Mucosa of rectum (tissue), 2 donors: Measurements from ENCODE around the gene ARAF.

Experiments
- H3K27ac ChIP-seq, 2 donors: one replicate each; pipeline ENCODE4 v1.7.0; 2013; ENCODE audit warnings: inconsistent platforms in 2 of 2, low read depth in 2 of 2, low read length in 2 of 2
- H3K27me3 ChIP-seq, 2 donors: one replicate each; pipeline ENCODE4 v1.7.0; 2013; ENCODE audit warnings: low read length in 2 of 2; ENCODE audit not compliant: control insufficient read depth in 2 of 2, insufficient read depth in 2 of 2
- H3K36me3 ChIP-seq, 2 donors: one replicate each; pipeline ENCODE4 v1.7.0; 2013; ENCODE audit warnings: low read length in 2 of 2; ENCODE audit not compliant: control insufficient read depth in 2 of 2, insufficient read depth in 2 of 2
- H3K4me1 ChIP-seq, 2 donors: one replicate each; pipeline ENCODE4 v1.7.0; 2013; ENCODE audit warnings: low read length in 2 of 2, mild to moderate bottlenecking in 1 of 2; ENCODE audit not compliant: control insufficient read depth in 2 of 2, insufficient read depth in 2 of 2
- H3K4me3 ChIP-seq, 2 donors: one replicate each; pipeline ENCODE4 v1.7.0; 2013; ENCODE audit warnings: low read length in 2 of 2
- H3K9ac ChIP-seq, 2 donors: one replicate each; pipeline ENCODE4 v1.7.0; 2013; ENCODE audit warnings: low read length in 2 of 2, low read depth in 1 of 2, mild to moderate bottlenecking in 1 of 2
- H3K9me3 ChIP-seq, 2 donors: one replicate each; pipeline ENCODE4 v1.7.0; 2013; ENCODE audit warnings: low read length in 2 of 2; ENCODE audit not compliant: control insufficient read depth in 2 of 2
- donor health status: healthy.
- donor health status: Normal muscosa, but diverticular disease.

ARAF gene

DNA sequence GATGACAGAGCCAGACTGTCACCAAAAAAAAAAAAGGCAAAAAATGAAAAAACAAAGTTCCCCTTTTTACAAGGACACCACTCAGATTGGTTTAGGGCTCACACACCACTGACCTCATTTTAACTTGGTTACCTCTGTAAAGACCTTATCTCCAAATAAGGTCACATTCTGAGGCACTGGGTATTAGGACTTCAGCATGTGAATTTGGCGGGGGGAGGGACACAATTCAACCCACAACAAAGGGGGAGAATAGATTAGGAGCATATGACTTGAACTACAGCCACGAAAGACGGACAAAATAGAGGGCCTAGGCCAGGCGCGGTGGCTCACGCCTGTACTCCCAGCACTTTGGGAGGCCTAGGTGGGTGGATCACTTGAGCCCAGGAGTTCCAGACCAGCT is 31.0 kb upstream of the ARAF start:
- Histone ChIP-seq H3K27me3 (no peaks in the 10 kb centered on the region), H3K4me1 (no peaks in the 10 kb centered on the region), H3K9ac (no peak overlapping the region), H3K27ac (no peak overlapping the region), H3K4me3 (no peak overlapping the region), H3K36me3 (no peaks in the 10 kb centered on the region), H3K9me3 (no peaks in the 10 kb centered on the region)

DNA sequence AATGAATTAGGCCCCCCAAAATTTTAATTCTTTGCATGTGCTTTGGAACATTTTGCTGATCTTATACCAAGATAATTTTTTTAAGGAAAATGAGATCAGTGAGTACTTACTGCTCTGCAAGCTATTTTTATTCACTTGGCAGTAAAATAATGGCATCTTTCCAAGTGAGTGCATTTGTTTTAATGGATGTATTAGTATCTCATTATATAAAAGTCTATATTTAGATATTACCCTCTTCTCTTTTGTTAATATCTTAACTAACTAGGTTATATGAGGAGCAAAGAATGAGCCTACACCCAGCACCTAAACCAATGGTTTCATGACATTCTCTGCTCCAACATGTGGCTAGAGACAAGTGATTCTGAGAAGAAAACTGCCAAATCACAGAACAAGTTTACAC is 21.1 kb upstream of the ARAF start:
- H3K27me3 ChIP-seq, result peaks cover 0 to 2% of the 10 kb centered on the region in 2 donors
- no peak overlapping the region for H3K27ac ChIP-seq
- no peaks in the 10 kb centered on the region for H3K36me3 ChIP-seq
- H3K9ac ChIP-seq, result no peak overlapping the region
- no peaks in the 10 kb centered on the region for H3K4me1 ChIP-seq
- H3K9me3 ChIP-seq, result no peaks in the 10 kb centered on the region
- H3K4me3 ChIP-seq, result no peak overlapping the region

DNA sequence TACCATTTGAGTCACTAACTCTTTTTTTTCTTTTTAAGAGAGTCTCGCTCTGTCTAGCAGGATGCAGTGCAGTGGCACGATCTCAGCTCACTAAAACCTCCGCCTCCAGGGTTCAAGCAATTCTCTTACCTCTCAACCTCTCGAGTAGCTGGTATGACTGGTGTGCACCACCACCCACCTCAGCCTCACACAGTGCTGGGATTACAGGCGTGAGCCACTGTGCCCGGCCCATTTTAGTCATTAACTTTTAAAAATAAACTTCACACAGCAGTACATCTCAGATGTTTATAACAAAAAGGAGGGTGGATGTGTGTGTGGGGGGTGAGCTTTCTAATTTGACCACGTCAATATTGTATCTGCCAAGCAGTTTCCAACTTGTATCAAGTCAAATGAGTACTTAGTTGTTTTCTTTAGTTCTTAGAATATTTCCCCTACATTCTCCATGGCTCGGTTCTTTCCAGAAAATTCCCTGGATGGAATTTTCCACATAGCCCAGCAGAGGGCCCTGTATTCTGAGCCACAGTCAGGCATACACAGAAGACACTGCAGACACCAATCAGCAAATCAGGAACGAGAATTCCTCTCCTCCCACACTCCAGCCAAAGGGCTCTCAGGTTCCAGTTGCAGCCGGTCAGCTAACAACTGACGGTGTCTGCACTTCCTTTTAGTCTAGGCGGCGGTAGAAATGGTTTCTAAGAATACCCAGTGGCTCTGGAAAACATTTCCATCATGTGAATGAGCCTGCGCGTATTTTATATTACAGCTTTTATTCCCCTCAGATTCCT is 20.1 kb upstream of the ARAF start:
- peak overlapping the region in 1 of 2 donors; percentile 1 for H3K9ac ChIP-seq
- H3K27me3 ChIP-seq, result peaks cover 0 to 2% of the 10 kb centered on the region in 2 donors
- H3K4me1 ChIP-seq, result no peaks in the 10 kb centered on the region
- H3K9me3 ChIP-seq, result no peaks in the 10 kb centered on the region
- no peaks in the 10 kb centered on the region for H3K36me3 ChIP-seq
- no peak overlapping the region for H3K4me3 ChIP-seq
- H3K27ac ChIP-seq, result peak overlapping the region; percentile 43 to 63

GRCh38 chrX:47543496-47543895 is 17.5 kb upstream of the ARAF start:
- no peaks in the 10 kb centered on the region for H3K4me1 ChIP-seq
- no peak overlapping the region for H3K9ac ChIP-seq
- no peaks in the 10 kb centered on the region for H3K36me3 ChIP-seq
- no peak overlapping the region for H3K27ac ChIP-seq
- H3K27me3 ChIP-seq, result peaks cover 0 to 4% of the 10 kb centered on the region in 2 donors
- no peaks in the 10 kb centered on the region for H3K9me3 ChIP-seq
- no peak overlapping the region for H3K4me3 ChIP-seq

DNA sequence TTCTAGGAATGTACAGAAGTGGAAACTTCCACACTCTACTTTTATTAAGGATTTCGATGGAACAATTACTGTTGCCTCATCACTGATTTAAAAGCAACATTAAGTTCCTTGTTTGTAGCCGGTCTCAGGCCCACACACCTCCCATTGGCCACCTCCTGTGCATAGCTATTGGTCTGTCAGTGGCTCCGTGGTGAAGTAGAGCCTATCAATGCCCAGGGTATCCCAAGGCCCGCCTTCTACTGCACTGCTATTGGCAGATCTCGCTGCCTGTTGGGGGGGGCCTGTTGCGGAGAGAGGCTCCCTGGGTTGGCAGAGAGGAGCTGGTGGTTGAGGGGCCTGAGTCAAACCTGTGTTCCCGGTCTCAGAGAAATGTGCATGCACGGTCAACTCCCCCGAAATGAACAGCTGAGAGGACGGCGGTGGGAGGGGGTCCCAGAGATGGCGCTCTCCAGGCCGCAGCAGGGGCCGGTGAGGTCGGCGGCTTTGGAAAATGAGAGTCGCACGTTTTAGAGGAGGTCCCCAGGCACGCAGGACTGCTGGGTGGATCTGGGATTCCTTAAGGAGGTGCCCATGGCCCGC is 4.9 kb upstream of the ARAF start:
- peaks cover 0 to 14% of the 10 kb centered on the region in 2 donors for H3K4me1 ChIP-seq
- no peaks in the 10 kb centered on the region for H3K36me3 ChIP-seq
- peak overlapping the region; percentile 57 to 74 for H3K4me3 ChIP-seq
- no peaks in the 10 kb centered on the region for H3K27me3 ChIP-seq
- peak overlapping the region; percentile 70 to 84 for H3K27ac ChIP-seq
- peak overlapping the region; percentile 63 to 84 for H3K9ac ChIP-seq
- no peaks in the 10 kb centered on the region for H3K9me3 ChIP-seq

GRCh38 chrX:47558436-47558835 is 2.6 kb upstream of the ARAF start:
- Histone ChIP-seq H3K4me1 (peaks cover 7 to 17% of the 10 kb centered on the region in 2 donors), H3K27me3 (no peaks in the 10 kb centered on the region), H3K9me3 (no peaks in the 10 kb centered on the region), H3K4me3 (no peak overlapping the region), H3K36me3 (peaks cover 6 to 7% of the 10 kb centered on the region in 2 donors), H3K27ac (peak overlapping the region; percentile 32 to 70), H3K9ac (no peak overlapping the region)

DNA sequence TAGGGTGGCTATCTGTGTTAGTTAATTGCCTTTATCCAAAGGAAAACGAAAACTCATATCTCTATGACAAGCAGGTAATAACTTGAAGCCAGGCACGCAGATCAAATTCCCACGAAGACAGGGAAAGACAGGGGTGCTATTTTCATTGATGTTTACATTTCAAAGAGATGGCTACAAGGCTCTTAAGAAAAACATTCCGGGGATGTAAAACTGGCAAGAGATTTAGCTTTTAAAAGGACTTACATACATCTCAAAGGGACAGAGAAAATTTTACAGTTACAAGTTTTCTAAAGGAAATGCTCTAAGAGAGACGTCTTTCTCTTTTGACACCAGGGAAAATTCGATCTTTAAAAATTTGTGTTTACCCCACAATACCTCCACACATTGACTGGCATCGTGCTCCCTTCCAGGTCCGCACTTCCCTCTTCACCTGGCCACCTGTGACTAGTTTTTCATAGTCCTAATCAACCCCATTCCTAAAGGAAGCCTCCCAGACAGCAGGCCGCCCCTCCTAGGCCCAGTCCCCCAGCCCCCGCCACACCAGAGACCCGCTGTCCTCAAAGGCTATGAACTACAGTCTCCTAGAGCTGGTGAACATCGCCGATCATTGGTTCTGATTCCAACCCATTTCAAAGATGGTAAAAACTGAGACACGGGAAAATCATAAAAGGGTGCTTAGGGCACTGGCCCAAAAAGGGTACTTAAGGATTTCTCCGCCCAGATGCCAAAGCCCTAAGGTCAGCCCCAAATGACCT is 649 bp upstream of the ARAF start:
- Histone ChIP-seq H3K9ac (peak overlapping the region; percentile 64 to 70), H3K4me1 (peaks cover 7 to 17% of the 10 kb centered on the region in 2 donors), H3K36me3 (peaks cover 18 to 22% of the 10 kb centered on the region in 2 donors), H3K4me3 (peak overlapping the region; percentile 72 to 87), H3K27ac (peak overlapping the region; percentile 94 to 95), H3K9me3 (no peaks in the 10 kb centered on the region), H3K27me3 (no peaks in the 10 kb centered on the region)

GRCh38 chrX:47561659-47562151 is 700 bp downstream of the ARAF start:
- H3K36me3 ChIP-seq, result peaks cover 24 to 29% of the 10 kb centered on the region in 2 donors
- H3K9me3 ChIP-seq, result no peaks in the 10 kb centered on the region
- H3K4me3 ChIP-seq, result peak overlapping the region; percentile 72 to 87
- H3K27me3 ChIP-seq, result no peaks in the 10 kb centered on the region
- H3K27ac ChIP-seq, result peak overlapping the region; percentile 94 to 95
- peak overlapping the region; percentile 64 to 74 for H3K9ac ChIP-seq
- H3K4me1 ChIP-seq, result peaks cover 7 to 17% of the 10 kb centered on the region in 2 donors

- Histone ChIP-seq H3K27ac (no peak overlapping the region), H3K36me3 (peaks cover 30 to 36% of the 10 kb centered on the region in 2 donors), H3K4me3 (no peak overlapping the region), H3K9ac (no peak overlapping the region), H3K9me3 (no peaks in the 10 kb centered on the region), H3K4me1 (peaks cover 7 to 13% of the 10 kb centered on the region in 2 donors), H3K27me3 (no peaks in the 10 kb centered on the region)
Observed at GRCh38 chrX:47562615-47563243, 1.7 kb downstream of the ARAF start.
